NT2/D1 (cell line): ENCODE results near the gene MIA.
A peak's percentile ranks its signal among the peaks of the same experiment; 100 is the strongest.

Experiments
- DNase-seq: peaks from one replicate; pipeline ENCODE4 v3.0.0-alpha.2; 2011; ENCODE audit warnings: low read depth, low spot score
- H3K27me3 ChIP-seq: 2 replicates; pipeline ENCODE4 v1.6.0; 2011; ENCODE audit warnings: mild to moderate bottlenecking; ENCODE audit not compliant: insufficient read length, insufficient read depth
- H3K36me3 ChIP-seq: 2 replicates; pipeline ENCODE4 v1.6.1; 2011; ENCODE audit warnings: mild to moderate bottlenecking, low read length, mixed read lengths; ENCODE audit not compliant: insufficient read depth, insufficient read length
- H3K4me1 ChIP-seq: 2 replicates; pipeline ENCODE4 v1.5.1; 2011; ENCODE audit not compliant: insufficient read depth, insufficient read length
- H3K4me3 ChIP-seq: 2 replicates; pipeline ENCODE4 v1.5.1; 2011; ENCODE audit warnings: low read depth; ENCODE audit not compliant: insufficient read length
- H3K9ac ChIP-seq: 2 replicates; pipeline ENCODE4 v1.6.0; 2011; ENCODE audit warnings: low read depth; ENCODE audit not compliant: insufficient read length
- H3K9me3 ChIP-seq: 2 replicates; pipeline ENCODE4 v1.5.1; 2011; ENCODE audit warnings: mild to moderate bottlenecking, low read length; ENCODE audit not compliant: insufficient read depth
- SUZ12 ChIP-seq: IDR thresholded peaks from 2 replicates; pipeline ENCODE4 v1.6.1; 2011; ENCODE audit not compliant: insufficient read length, insufficient read depth; ENCODE audit errors: extremely low read depth
- YY1 ChIP-seq: IDR thresholded peaks from 2 replicates; pipeline ENCODE4 v1.6.1; 2011; ENCODE audit not compliant: insufficient read length, insufficient read depth
- ZNF274 ChIP-seq: IDR thresholded peaks from 2 replicates; pipeline ENCODE4 v1.6.1; 2011; ENCODE audit warnings: mild to moderate bottlenecking, low read depth, low read length

MIA gene

GRCh38 chr19:40797963-40798682 lies 22.8 kb downstream of the MIA start:
- TF ChIP-seq SUZ12: no peak
- TF ChIP-seq YY1: no peak
- TF ChIP-seq ZNF274: no peak
- peak overlapping the region; percentile 80 for H3K9ac ChIP-seq
- peaks cover 18% of the 10 kb centered on the region for H3K4me1 ChIP-seq
- peaks cover 28% of the 10 kb centered on the region for H3K36me3 ChIP-seq
- peak; percentile 58 for DNase-seq
- no peaks in the 10 kb centered on the region for H3K27me3 ChIP-seq
- no peaks in the 10 kb centered on the region for H3K9me3 ChIP-seq
- H3K4me3 ChIP-seq: peak overlapping the region; percentile 36

- Histone ChIP-seq H3K36me3 (peaks cover 36% of the 10 kb centered on the region), H3K9ac (peak within 1 kb of the TSS; percentile 85), H3K27me3 (no peaks in the 10 kb centered on the region), H3K4me3 (peak within 1 kb of the TSS; percentile 71), H3K4me1 (peaks cover 25% of the 10 kb centered on the region), H3K9me3 (no peaks in the 10 kb centered on the region)
- peak; percentile 98 for DNase-seq
- TF ChIP-seq SUZ12 (no peak), ZNF274 (no peak), YY1 (no peak)
Observed at GRCh38 chr19:40798683-40799557, 23.6 kb downstream of the MIA start, which contains the start of gene EGLN2. TSS of gene EGLN2 (plus strand) at chr19:40799191. CDS start at chr19:40800573, 1,382 bp downstream.

- Histone ChIP-seq H3K36me3 (peaks cover 44% of the 10 kb centered on the region), H3K9me3 (no peaks in the 10 kb centered on the region), H3K27me3 (no peaks in the 10 kb centered on the region), H3K4me1 (peaks cover 30% of the 10 kb centered on the region), H3K4me3 (peak overlapping the region; percentile 71), H3K9ac (peak overlapping the region; percentile 85)
- no peak for TF ChIP-seq ZNF274
- no peak for TF ChIP-seq YY1
- no peak for TF ChIP-seq SUZ12
- no peak for DNase-seq
Observed at GRCh38 chr19:40799558-40800338, 24.4 kb downstream of the MIA start.

- DNase-seq: no peak
- Histone ChIP-seq H3K27me3 (no peaks in the 10 kb centered on the region), H3K4me1 (peaks cover 33% of the 10 kb centered on the region), H3K9me3 (no peaks in the 10 kb centered on the region), H3K9ac (peak overlapping the region; percentile 85), H3K36me3 (peaks cover 51% of the 10 kb centered on the region), H3K4me3 (peak overlapping the region; percentile 71)
- TF ChIP-seq ZNF274 (no peak), SUZ12 (no peak), YY1 (no peak)
Observed at GRCh38 chr19:40800339-40800996, 25.1 kb downstream of the MIA start.

- Histone ChIP-seq H3K27me3 (no peaks in the 10 kb centered on the region), H3K9me3 (no peaks in the 10 kb centered on the region), H3K9ac (peak overlapping the region; percentile 70), H3K4me3 (peak overlapping the region; percentile 71), H3K4me1 (peaks cover 33% of the 10 kb centered on the region), H3K36me3 (peaks cover 55% of the 10 kb centered on the region)
- DNase-seq: no peak
- TF ChIP-seq YY1 (no peak), SUZ12 (no peak), ZNF274 (no peak)
Observed at GRCh38 chr19:40800997-40801377, 25.7 kb downstream of the MIA start.

GRCh38 chr19:40801426-40802299 lies 26.3 kb downstream of the MIA start:
- peak overlapping the region; percentile 71 for H3K4me3 ChIP-seq
- H3K4me1 ChIP-seq: peaks cover 35% of the 10 kb centered on the region
- no peak for DNase-seq
- H3K27me3 ChIP-seq: no peaks in the 10 kb centered on the region
- TF ChIP-seq YY1 (no peak), ZNF274 (no peak), SUZ12 (no peak)
- peaks cover 55% of the 10 kb centered on the region for H3K36me3 ChIP-seq
- peak overlapping the region; percentile 70 for H3K9ac ChIP-seq
- H3K9me3 ChIP-seq: no peaks in the 10 kb centered on the region
